ENCODE measurements around the gene VTA1.

GRCh38 chr6:142266060-142266459 lies 119.0 kb downstream of the VTA1 start:
- TF ChIP-seq CTCF (conservative IDR thresholded peaks at IDR 0.05; ENCODE audit: low read length) (no peak), EZH2phosphoT487 (IDR thresholded peaks at IDR 0.05; ENCODE audit: borderline replicate concordance, low read depth, low read length) (no peak)
